ENCODE measurements around the gene IL1RAP. TPM values are rescaled to one million over a fixed set of nuclear protein-coding genes. Genes with fewer than 3 reads are reported as not detected.

IL1RAP gene
- total RNA-seq, 4 donors from 2014 or later, result 4.9 to 16.9 (median 10.8) TPM

GRCh38 chr3:190558796-190559195 lies 44.9 kb downstream of the IL1RAP start:
- H3K36me3 ChIP-seq, result no peaks in the 10 kb centered on the region
- WGBS, 2 donors, result 90% methylated on average over 2 of the region's 2 CpGs
- H3K27me3 ChIP-seq, result no peaks in the 10 kb centered on the region
- no peak overlapping the region for H3K4me3 ChIP-seq (replicated peaks in 1 of 3)
- intact Hi-C loops (cut with DNase I), result no loop called here
- no peaks in the 10 kb centered on the region for H3K4me1 ChIP-seq
- TF ChIP-seq POLR2A (IDR thresholded peaks at IDR 0.05) (no peak), CTCF (IDR thresholded peaks at IDR 0.05) (no peak)
- DNase-seq, result no peak
- no peak overlapping the region for H3K27ac ChIP-seq
- H3K9me3 ChIP-seq, result no peaks in the 10 kb centered on the region

GRCh38 chr3:190560013-190560895 lies 46.4 kb downstream of the IL1RAP start:
- DNase-seq, result no peak
- Histone ChIP-seq H3K4me3 (replicated peaks in 1 of 3) (no peak overlapping the region), H3K4me1 (no peaks in the 10 kb centered on the region), H3K27me3 (no peaks in the 10 kb centered on the region), H3K9me3 (no peaks in the 10 kb centered on the region), H3K27ac (no peak overlapping the region), H3K36me3 (no peaks in the 10 kb centered on the region)
- WGBS, 2 donors, result 97% methylated on average over 11 of the region's 11 CpGs
- TF ChIP-seq POLR2A (IDR thresholded peaks at IDR 0.05) (no peak), CTCF (IDR thresholded peaks at IDR 0.05) (no peak)
- intact Hi-C loops (cut with DNase I), result no loop called here

GRCh38 chr3:190562866-190563510 lies 49.1 kb downstream of the IL1RAP start:
- Histone ChIP-seq H3K4me1 (no peaks in the 10 kb centered on the region), H3K27ac (no peak overlapping the region), H3K27me3 (no peaks in the 10 kb centered on the region), H3K36me3 (no peaks in the 10 kb centered on the region), H3K4me3 (replicated peaks in 1 of 3) (no peak overlapping the region), H3K9me3 (no peaks in the 10 kb centered on the region)
- TF ChIP-seq CTCF (IDR thresholded peaks at IDR 0.05) (no peak), POLR2A (IDR thresholded peaks at IDR 0.05) (no peak)
- DNase-seq, result no peak
- intact Hi-C loops (cut with DNase I), result no loop called here
- WGBS, 2 donors, result 94% methylated on average over 3 of the region's 3 CpGs

GRCh38 chr3:190564175-190564574 lies 50.3 kb downstream of the IL1RAP start:
- Histone ChIP-seq H3K9me3 (no peaks in the 10 kb centered on the region), H3K27me3 (no peaks in the 10 kb centered on the region), H3K36me3 (no peaks in the 10 kb centered on the region), H3K27ac (no peak overlapping the region), H3K4me1 (peaks cover 0 to 2% of the 10 kb centered on the region in 2 donors), H3K4me3 (replicated peaks in 1 of 3) (no peak overlapping the region)
- intact Hi-C loops (cut with DNase I), result no loop called here
- 99% methylated on average over 2 of the region's 2 CpGs for WGBS, 2 donors
- DNase-seq, result no peak
- no peak for TF ChIP-seq CTCF (IDR thresholded peaks at IDR 0.05)
- no peak for TF ChIP-seq POLR2A (IDR thresholded peaks at IDR 0.05)

All from thyroid gland (tissue), 4 donors.